Measurements from ENCODE around the gene HECW1.
A peak's percentile ranks its signal among the peaks of the same experiment; 100 is the strongest.
"Not testable (repeated sequence)": the region's sequence is repeated elsewhere in the genome, so short reads cannot be mapped to it uniquely, and the experiment has no call there.

Gene HECW1

DNA sequence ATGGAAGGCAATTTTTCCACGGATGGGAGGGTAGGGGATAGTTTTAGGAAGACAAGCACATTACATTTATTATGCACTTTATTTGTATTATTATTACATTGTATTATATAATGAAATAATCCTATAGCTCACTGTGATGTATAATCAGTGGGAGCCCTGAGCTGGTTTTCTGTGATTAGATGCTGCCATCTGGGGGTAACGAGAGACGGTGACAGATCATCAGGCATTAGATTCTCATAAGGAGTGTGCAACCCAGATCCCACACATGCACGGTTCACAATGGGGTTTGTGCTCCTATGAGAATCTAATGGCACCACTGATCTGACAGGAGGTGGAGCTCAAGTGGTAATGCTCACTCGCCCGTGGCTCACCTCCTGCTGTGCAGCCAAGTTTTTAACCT is 366.6 kb downstream of the HECW1 start:
- DNase-seq = peak in 1 of 2 donors; percentile 18

DNA sequence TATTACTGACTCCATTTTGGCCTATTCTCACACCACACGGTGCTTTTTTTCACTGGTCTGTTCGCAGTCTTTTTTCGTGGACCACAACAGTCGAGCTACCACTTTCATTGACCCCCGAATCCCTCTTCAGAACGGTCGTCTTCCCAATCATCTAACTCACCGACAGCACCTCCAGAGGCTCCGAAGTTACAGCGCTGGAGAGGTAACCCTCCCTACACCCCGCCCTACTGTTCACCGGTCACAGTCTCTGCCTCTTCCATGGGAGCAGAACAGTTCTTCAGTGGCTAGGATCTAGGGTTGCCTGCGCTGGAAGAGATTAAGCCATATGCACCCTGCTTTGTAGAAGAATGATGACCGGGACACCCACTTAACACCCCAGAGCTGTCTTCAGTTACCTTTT is 367.1 kb downstream of the HECW1 start:
- DNase-seq = no peak

DNA sequence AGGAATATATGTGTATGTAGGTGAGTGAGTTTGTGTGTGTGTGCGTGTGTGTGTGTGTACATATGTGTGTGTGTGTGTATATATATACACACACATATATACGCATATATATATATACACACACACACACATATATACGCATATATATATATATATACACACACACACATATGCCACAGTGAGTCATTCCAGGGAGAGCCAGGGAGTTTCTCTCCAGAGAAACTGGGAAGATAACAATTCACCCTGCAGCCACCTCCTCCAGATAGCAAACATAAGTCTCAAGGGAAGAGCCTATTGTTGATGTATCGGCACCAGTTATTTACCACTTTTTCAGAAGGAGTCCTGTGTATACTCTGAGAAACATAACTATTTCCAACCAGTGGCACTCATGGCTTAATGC is 368.1 kb downstream of the HECW1 start:
- DNase-seq = no peak

DNA sequence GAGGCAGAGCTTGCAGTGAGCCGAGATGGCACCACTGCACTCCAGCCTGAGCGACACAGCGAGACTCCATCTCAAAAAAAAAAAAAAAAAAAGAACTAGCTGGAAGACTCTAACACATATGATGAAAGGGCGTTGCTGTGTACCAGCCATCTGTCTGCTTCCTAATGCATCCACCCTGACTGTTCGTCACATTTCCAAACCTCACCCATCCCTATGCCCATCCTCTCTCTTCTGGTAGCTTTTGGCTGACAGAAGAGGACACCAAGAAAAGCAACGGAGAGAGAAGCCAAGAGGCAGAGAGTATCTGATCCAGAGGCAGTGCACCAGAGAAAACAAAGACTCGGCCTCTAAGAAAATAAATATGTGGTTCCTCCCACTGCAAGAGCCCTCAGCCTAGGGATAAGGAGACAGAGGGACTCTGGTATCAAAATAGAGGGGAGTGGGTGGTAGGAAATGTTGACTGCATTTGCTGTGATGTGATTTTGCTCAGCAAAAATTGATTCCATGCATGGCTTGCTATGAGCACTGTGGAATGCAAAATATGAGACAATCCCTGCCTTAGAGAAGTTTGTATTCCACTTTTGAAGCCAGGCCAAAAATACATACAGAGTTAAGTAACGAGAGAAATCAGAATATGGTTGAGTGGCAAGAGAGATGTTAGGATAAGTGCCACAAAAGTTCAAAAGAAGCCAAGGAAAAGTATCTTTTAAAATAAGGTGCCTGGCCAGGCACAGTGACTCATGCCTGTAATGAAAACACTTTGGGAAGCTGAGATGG is 369.6 kb downstream of the HECW1 start:
- DNase-seq = no peak

DNA sequence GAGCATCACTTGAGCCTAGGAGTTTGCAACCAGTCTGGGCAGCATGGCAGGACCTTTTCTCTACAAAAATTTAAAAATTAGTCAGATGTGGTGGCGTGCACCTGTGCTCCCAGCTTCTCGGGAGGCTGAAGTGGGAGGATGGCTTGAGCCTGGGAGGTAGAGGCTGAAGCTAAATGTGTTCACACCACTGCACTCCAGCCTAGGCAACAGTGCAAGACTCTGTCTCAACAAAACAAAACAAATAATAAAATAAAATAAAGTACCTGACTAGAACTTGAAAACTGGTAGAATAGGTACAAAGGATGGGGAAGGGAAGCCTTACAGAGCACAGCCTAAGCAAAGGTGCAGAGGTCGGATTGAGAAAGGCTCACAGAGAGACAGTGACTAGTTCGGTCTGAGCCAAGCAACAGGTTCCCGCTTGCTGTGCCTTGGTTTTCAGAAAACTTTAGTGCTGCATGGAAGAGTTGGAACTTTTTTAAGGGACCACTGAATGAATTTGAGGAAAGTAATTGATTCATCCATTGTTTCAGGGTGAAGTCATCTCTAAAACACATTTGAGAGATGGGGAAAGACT is 370.3 kb downstream of the HECW1 start:
- DNase-seq = no peak

DNA sequence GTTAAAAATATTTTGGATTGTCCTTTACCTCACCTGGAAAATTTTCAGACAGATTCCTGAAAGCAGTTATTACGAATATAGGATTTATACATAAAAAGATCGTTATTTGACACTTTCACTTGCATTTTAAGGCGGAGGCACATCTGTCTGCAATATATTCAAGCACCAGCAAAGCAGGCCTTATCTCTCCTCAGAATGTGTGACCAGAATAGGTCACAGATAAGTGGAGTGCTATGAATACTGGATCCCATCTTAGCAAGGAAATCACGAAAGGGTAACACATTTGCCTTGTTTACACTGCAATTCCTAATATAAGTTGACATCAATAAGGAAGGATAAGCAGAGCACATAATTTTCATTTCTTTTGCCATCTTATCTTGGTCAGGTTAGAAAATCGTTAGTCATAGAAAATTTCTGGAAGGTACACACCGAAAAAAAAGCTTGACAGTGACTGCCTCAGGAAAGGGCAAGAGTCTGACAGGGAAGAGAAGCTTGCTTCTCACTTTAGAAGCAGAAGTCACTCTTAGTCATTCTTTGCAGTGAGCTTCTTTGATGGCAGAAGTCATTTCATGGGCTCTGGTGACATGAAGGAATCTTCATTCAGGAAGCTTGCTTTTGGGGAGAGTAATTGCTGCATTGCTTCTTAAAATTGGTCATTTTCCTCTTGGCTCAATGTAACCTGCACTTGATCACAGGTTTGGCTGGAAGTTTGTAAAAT is 372.4 kb downstream of the HECW1 start:
- DNase-seq = peak; percentile 17 to 68

DNA sequence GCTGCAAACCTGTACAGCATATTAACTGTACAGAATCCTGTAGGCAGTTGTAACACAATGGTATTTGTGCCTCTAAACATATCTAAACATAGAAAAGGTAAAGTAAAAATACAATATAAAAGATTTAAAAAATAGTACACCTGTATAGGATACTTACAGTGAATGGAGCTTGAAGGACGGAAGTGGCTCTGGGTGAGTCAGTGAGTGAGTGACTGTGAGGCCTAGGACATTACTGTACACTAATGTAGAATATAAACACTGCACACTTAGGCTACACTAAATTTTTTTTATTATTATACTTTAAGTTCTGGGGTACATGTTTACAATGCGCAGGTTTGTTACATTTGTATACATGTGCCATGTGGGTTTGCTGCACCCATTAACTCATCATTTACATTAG is 373.1 kb downstream of the HECW1 start:
- DNase-seq = no peak

DNA sequence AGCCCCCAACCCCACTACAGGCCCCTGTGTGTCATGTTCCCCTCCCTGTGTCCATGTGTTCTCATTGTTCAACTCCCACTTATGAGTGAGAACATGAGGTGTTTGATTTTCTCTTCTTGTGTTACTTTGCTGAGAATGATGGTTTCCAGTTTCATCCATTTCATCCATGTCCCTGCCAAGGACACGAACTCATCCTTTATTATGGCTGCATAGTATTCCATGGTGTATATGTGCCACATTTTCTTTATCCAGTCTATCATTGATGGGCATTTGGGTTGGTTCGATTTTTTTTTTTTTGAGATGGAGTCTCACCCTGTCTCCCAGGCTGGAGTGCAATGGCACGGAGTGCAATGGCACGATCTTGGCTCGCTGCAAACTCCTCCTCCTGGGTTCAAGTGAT is 373.6 kb downstream of the HECW1 start:
- DNase-seq = not testable (repeated sequence)

DNA sequence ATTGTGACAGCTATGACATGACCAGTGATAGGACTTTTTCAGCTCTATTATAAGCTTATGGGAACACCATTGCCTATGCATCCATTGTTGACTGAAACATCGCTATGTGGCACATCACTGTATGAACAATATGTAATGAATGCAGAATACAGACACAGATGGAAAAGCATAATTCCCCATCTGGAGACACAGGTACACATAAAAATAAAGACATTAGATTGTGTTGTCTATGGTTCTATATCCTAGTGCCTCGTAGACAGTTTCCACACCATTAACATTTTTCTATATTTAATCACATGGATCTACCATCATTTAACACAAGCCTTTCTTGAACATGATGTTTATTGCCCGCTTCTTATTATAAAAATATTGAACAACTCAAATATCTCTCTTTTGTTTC is 374.2 kb downstream of the HECW1 start:
- no peak for DNase-seq

DNA sequence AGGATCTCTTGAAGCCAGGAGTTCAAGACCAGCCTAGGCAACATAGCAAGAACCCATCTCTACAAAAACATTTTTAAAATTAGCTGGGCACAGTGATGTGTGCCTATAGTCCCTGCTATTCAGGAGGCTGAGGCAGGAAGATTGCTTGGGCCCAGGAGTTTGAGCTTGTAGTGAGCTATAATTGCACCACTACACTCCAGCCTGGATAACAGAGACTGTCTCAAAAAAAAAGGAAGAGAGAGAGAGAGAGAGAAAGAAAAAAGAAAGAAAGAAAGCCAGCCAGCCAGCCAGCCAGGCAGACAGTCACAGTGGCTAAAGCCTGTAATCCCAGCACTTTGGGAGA is 375.3 kb downstream of the HECW1 start:
- DNase-seq = no peak

DNA sequence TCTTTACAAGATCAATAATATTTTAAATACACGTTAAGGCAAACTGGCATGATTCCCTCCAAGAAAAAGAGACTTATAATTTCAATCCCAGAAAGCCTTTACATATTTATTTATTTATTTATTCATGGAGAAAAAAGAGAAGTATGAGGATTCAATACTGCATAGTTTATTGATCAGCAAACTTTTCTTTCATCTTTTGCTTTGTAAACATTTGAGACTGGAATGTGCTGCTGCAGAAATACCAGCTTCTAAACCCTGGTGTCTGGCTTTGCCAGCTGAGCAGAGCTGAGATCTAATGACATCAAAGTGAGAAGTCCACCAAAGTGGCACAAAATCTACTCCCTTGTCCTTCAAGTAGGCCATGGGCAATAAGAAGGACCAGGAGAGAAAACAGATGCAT is 376.8 kb downstream of the HECW1 start:
- no peak for DNase-seq

DNA sequence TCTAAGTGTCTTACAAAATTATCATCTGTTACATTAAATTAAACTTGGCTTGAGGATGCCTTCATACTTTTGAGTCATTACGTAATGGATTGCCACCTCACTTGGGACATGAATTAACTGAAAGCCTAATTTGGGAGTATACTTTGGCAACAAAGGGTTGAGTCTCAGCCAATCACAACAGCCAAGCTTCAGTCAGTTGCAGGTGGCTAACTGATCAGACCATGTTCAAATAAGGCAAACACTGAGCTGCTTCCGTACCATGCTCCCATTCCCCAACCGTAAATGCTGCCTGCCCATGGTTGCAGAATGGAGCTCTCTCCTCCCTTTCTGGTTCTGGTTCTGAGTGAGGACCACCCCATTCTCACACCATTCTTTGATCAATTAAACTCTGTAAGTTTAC is 377.6 kb downstream of the HECW1 start:
- DNase-seq = no peak

DNA sequence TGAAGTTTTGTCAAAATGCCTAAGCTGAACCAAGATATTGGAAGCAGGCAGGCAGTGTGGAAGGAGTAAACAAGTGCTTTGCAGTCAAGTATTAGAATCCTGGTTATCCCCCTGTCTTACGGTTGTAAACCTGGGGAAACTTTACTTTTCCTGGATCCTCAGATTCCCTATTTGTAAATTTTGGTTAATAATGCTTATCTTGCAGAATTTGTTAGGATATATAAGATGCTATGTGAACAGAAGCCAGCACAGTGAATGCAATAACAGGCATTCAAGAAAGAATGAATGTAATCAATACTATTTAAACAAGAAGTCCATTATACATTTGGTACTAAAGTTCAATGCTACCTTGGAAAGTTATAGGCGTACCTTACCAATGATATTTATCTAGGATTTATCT is 378.7 kb downstream of the HECW1 start:
- no peak for DNase-seq

DNA sequence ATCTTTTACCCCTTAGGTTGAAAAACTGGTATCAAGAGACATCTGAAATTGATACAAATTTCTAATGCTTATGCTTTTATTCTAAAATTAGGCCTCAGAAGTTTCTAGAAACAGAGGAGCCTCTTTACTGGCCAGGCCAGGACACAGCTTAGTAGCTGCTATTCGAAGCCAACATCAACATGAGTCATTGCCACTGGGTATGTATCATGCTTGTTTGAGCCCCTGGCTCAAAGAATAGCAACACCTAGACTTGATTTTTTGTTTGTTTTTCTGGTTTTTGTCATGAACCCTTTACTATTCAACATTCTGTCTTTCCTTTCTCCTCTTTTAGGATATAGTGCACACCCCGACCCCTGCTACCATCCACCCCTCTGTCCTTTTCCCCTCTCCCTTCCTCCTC is 379.5 kb downstream of the HECW1 start:
- DNase-seq = no peak

DNA sequence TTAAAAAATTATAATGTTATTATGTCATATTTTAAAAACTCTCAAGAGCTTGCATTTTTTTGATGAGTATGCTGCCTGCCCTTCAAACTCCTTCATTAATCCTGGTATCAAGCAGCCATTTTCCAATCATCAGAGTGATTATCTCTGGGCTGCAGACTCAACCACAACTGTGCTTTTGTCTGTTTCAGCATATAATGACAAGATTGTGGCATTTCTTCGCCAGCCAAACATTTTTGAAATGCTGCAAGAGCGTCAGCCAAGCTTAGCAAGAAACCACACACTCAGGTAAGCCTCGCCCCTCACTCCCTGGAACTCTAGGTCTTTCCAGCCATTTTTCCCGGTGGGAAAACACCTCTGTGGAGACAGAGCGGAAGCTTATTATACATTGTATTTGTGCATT is 380.4 kb downstream of the HECW1 start:
- no peak for DNase-seq

DNA sequence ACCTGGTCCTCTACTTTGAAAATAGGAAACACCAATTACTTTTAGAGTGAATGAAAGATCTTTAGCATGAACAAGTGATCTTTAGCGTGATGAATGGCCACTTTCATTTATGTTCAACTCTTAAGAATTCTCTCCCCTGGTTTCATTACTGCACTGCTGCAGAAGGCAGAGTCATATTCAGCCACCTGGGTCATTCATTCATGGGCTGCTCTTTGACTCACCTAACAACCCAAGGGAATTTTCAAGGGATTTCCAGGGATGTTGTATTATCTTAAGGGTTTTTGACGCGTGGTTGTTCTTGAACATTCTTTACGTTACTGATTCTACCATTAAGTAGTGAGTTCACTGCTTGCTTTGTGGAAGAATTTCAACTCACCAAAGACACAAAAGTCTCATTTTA is 383.1 kb downstream of the HECW1 start:
- DNase-seq = no peak

DNA sequence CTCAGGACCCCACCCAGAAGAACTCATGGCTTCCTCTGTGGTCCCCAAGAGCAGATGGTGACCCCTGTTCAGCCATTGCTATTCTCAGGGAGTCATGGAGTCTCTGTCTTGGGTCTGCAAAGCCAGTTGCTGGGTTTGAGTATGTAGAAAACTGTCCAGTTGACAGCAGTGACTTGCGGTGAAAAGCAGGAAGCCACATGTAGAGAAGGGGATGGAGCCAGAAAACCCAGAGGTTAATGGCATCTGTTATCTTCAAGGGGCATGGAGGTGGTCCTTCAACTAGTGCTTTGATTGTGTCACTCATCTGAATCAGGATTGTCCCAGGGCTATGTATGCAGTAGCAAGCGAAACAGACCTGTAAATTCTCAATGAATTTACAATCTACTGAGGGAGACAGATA is 384.1 kb downstream of the HECW1 start:
- no peak for DNase-seq

DNA sequence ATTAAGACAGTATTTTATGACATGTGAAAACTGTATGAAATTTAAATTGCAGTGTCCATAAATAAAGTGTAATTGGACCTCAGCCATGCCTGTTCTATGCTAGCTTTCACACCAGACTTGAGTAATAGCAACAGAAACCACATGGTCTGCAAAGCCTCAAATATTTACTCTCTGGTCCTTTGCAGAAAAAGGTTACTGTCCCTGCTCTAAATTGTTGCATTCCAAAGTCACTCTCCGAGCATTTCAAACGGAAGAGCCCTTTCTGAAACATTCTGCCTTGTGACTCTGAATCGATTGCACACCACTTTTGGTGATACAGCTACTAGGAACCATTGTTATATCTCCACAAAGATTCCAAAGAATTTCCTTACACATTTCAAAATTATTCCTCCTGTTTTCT is 389.4 kb downstream of the HECW1 start:
- no peak for DNase-seq

DNA sequence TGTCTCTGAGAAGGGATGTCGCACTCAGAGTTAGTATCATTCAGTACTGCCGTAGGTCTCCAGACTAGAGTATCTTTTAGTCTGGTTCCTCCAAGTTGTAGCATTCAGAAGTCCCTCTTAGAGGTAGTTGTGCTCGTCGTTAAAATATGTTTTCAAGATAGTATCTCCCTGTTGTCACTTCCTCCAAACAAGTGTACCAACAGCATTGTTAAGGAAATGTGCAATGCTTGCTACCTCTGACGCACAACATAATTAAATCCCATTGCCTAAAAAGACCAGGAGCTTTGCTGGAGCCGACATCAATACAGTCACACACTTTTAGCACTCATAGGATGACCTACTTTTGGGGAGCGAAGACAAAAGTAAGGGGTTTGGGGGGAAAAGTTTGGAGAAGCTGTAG is 390.5 kb downstream of the HECW1 start:
- no peak for DNase-seq

DNA sequence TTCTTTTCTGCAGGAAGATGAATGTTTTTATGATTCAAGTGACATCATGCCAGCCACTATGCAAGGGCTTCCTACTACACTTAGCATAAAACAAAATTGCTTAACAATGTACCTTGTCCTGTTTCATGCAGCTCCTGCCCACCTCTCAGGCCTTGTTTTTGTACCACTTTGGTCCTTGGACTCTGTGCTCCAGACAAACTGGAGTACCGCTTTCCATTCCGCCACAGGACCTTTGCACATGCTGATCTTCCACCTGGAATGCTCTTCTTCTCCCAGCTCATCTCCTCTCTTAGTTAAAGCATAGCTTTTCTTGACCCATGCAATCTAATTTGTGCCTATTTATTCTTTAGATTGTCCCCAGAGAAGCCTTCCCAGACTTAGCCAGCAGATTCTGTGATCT is 393.0 kb downstream of the HECW1 start:
- DNase-seq = no peak

DNA sequence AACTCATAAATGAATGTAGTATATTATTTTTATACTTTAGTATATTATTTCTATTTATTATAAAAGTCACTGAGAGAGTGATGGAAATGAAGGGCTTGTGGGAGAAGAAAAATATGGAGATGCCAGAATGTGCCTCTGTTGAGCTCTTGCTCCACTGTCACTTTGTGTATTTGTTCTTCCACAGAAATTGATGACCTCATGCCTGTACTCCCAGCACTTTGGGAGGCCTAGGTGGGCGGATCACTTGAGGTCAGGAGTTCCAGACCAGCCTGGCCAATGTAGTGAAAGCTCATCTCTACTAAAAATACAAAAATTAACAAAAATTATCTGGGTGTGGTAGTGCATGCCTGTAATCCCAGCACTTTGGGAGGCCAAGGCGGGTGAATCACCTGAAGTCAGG is 394.0 kb downstream of the HECW1 start:
- no peak for DNase-seq

DNA sequence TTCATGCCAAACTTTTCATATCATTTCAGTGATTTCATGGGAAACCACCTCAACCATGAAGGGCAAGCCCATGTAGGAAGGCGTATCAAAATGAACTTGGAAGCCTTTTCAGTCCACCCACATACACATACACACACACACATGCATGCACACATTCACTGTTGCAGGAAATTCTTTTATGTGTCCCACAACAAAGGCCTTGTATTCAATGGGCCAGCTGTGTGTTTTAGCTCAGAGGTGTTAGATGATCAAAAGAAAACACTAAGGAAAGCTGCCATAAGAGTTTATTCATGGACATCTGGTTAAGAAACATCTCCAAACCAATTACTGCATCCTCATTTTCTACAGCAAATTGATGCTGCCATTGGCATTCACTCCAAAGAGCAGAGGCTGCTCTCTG is 396.0 kb downstream of the HECW1 start:
- no peak for DNase-seq

DNA sequence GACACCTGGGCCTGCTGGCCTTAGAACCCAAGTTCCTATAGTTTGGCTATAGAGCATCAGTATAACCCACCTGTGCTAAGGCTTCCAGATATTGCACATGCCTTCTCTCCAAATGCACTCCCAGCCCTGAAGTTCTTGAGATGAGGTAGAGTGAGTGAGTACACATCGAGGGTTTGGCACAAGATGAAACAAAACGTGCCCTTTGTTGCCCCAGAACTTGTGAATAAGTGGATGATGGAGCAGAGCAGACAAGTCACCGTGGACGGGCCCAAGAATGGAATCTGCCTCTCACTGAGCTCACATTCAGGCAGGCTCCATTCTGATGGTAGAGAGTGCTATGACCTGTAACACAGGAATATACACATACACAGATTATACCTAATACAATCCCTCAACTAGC is 397.5 kb downstream of the HECW1 start:
- no peak for DNase-seq

DNA sequence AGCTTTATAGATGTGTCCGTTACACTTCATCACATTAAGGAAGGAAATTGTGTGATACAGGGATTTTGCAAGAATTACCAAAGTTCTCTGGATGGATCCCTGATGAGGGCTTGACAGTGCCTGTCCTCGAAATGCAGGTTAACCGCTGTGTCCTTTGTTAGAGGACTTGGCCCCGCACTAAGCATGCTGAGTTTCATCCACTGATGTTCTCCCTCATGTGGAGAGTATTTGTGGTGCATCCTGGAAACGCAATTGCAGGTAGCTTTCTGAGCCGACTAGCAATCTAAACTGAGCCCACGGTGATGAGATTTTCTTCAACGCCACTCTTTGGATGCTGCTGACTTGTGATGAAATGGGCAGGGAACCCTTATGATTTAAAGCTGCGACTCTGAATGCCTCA is 398.6 kb downstream of the HECW1 start:
- DNase-seq = no peak
